A549 (cell line): ENCODE measurements around the gene LATS2. TPM values are rescaled to one million over a fixed set of nuclear protein-coding genes. Genes with fewer than 3 reads are reported as not detected.

Experiments used
- ATAC-seq, 2 experiments: fragments of 200-7000 bp in 1 of 2; fragments of >200 bp in 1 of 2; cut with Nextera tagmentation in 1 of 2; cut with Tn5 transposase in 1 of 2; 3 replicates each; pipeline versions ENCODE4 v1.8.0 to v1.9.1; 2018 to 2020; ENCODE audit warnings: mild to moderate bottlenecking in 1 of 2, moderate library complexity in 1 of 2
- CTCF ChIA-PET: fragments of 300-600 bp; sonication (Branson Sonifier 250); formaldehyde crosslinking; extraction: SDS; loops from one replicate; lab custom pipeline; 2021; ENCODE audit warnings: antibody characterized with exemption, inconsistent platforms; lab: Yijun Ruan, JAX
- POLR2A ChIA-PET: fragments of 350-600 bp; formaldehyde crosslinking; extraction: SDS; loops from one replicate; lab custom pipeline; 2021; ENCODE audit warnings: antibody characterized with exemption, inconsistent platforms; lab: Yijun Ruan, JAX
- DNase-seq, 2 experiments: peaks; one replicate each; pipeline versions ENCODE4 v3.0.0 to v3.0.0-alpha.2; 2011 to 2016; ENCODE audit warnings: low read depth in 1 of 2, low spot score in 1 of 2
- FAIRE-seq: peaks from 2 replicates; lab custom pipeline; 2011; peaks lifted over from hg19 to GRCh38; lab: Jason Lieb, UNC
- H3K27ac ChIP-seq, 2 experiments: fragments of >200 bp; sonication (Bioruptor Twin); formaldehyde crosslinking; 3 replicates each; pipeline ENCODE4 v1.5.1; 2016 to 2017
- H3K4me1 ChIP-seq: fragments of >200 bp; sonication (Bioruptor Twin); formaldehyde crosslinking; 3 replicates; pipeline ENCODE4 v1.6.1; 2016
- H3K4me2 ChIP-seq: fragments of >200 bp; sonication (Bioruptor Twin); formaldehyde crosslinking; 3 replicates; pipeline ENCODE4 v1.6.1; 2016
- H3K4me3 ChIP-seq: fragments of >200 bp; sonication (Bioruptor Twin); formaldehyde crosslinking; 3 replicates; pipeline ENCODE4 v1.5.1; 2016
- H3K9me3 ChIP-seq: fragments of >200 bp; sonication (Bioruptor Twin); formaldehyde crosslinking; 3 replicates; pipeline ENCODE4 v1.6.1; 2016
- CHD4 ChIP-seq: fragments of 200-600 bp; sonication (generic); IDR thresholded peaks from 2 replicates; pipeline ENCODE4 v1.6.1; 2016; ENCODE audit warnings: antibody characterized with exemption, mild to moderate bottlenecking, borderline replicate concordance
- EHMT2 ChIP-seq: fragments of 200-600 bp; sonication (generic); IDR thresholded peaks from 2 replicates; pipeline ENCODE4 v1.6.1; 2016; ENCODE audit warnings: antibody characterized with exemption, low read depth, mild to moderate bottlenecking, moderate library complexity
- ESRRA ChIP-seq: fragments of 150-350 bp; IDR thresholded peaks from 2 replicates; pipeline ENCODE4 v1.6.1; 2014; ENCODE audit warnings: mild to moderate bottlenecking, low read length, borderline replicate concordance
- FOXS1 ChIP-seq: fragments of 250-450 bp; sonication (Bioruptor Pico); IDR thresholded peaks from 2 replicates; pipeline ENCODE4 v1.5.0; 2020; ENCODE audit warnings: mild to moderate bottlenecking, moderate library complexity
- GATA3 ChIP-seq: IDR thresholded peaks from 2 replicates; pipeline ENCODE4 v1.6.1; 2012; ENCODE audit warnings: borderline replicate concordance
- HES2 ChIP-seq: fragments of >200 bp; sonication (Bioruptor Twin); formaldehyde crosslinking; IDR thresholded peaks from 2 replicates; pipeline ENCODE4 v1.6.1; 2016
- HEYL ChIP-seq: fragments of 250-450 bp; sonication (Bioruptor Pico); IDR thresholded peaks from 2 replicates; pipeline ENCODE4 v1.8.0; 2021; ENCODE audit warnings: mild to moderate bottlenecking, moderate library complexity
- HOXB5 ChIP-seq: fragments of 250-450 bp; sonication (Bioruptor Pico); IDR thresholded peaks from 2 replicates; pipeline ENCODE4 v1.5.0; 2020; ENCODE audit warnings: mild to moderate bottlenecking, moderate library complexity
- JUN ChIP-seq, 2 experiments: fragments of >200 bp; sonication (Bioruptor Twin); formaldehyde crosslinking; IDR thresholded peaks; 2 replicates in 1 of 2; 3 replicates in 1 of 2; pipeline ENCODE4 v1.6.1; 2016 to 2017
- MAFK ChIP-seq: fragments of 450-650 bp; IDR thresholded peaks from 2 replicates; pipeline ENCODE4 v1.6.1; 2014; ENCODE audit not compliant: partially characterized antibody
- NPAS2 ChIP-seq: fragments of 250-450 bp; sonication (Bioruptor Pico); IDR thresholded peaks from 2 replicates; pipeline ENCODE4 v1.8.0; 2022; ENCODE audit warnings: mild to moderate bottlenecking, moderate library complexity, borderline replicate concordance
- NR3C1 ChIP-seq: fragments of >200 bp; sonication (Bioruptor Twin); formaldehyde crosslinking; IDR thresholded peaks from 3 replicates; pipeline ENCODE4 v1.6.1; 2017
- POLR2A ChIP-seq: IDR thresholded peaks from 2 replicates; pipeline ENCODE4 v1.6.1; 2012; ENCODE audit warnings: mild to moderate bottlenecking, low read length
- RAD21 ChIP-seq, 2 experiments: fragments of >200 bp in 1 of 2; sonication (Bioruptor Twin) in 1 of 2; formaldehyde crosslinking in 1 of 2; IDR thresholded peaks in 1 of 2; conservative IDR thresholded peaks in 1 of 2; 2 replicates in 1 of 2; 3 replicates in 1 of 2; pipeline ENCODE4 v1.6.1; 2012 to 2018; ENCODE audit warnings: inconsistent platforms in 1 of 2
- RARB ChIP-seq: fragments of 250-450 bp; sonication (Bioruptor Pico); IDR thresholded peaks from 2 replicates; pipeline ENCODE4 v1.8.0; 2021; ENCODE audit warnings: mild to moderate bottlenecking, moderate library complexity
- RCOR1 ChIP-seq: fragments of 150-350 bp; IDR thresholded peaks from 2 replicates; pipeline ENCODE4 v1.6.1; 2014; ENCODE audit warnings: antibody characterized with exemption, low read length, low read depth
- RNF2 ChIP-seq: fragments of 200-600 bp; sonication (generic); IDR thresholded peaks from 2 replicates; pipeline ENCODE4 v1.6.1; 2016; ENCODE audit warnings: low read depth, mild to moderate bottlenecking, antibody characterized with exemption, moderate library complexity, borderline replicate concordance
- USF2 ChIP-seq: fragments of 450-650 bp; IDR thresholded peaks from 2 replicates; pipeline ENCODE4 v1.6.1; 2014; ENCODE audit warnings: antibody characterized with exemption
- WGBS: methylation state at CpG from one replicate; pipeline ENCODE4 v1.1.6; 2017; ENCODE audit errors: missing lambda C conversion rate; 5-methylcytosine and 5-hydroxymethylcytosine counted together
- polyA plus RNA-seq, 4 experiments: library from polyadenylated mRNA; depleted of rRNA in 3 of 4; stranded (reverse); fragments of >200 nt; fragmentation: RNase III in 1 of 4; extraction: RNeasy Plus Mini Kit Qiagen cat#74134 plus additional on column Dnase treatment in 1 of 4; gene quantifications; 2 replicates in 3 of 4; 3 replicates in 1 of 4; pipeline ENCODE4 v1.2.3, GENCODE V29; 2011 to 2017
- TF ChIP-seq, protein P1 (sequence below): fragments of 150-350 bp; IDR thresholded peaks from 2 replicates; pipeline ENCODE4 v1.6.1; 2014; ENCODE audit warnings: low read depth, mild to moderate bottlenecking, low read length
- TF ChIP-seq, protein P2 (sequence below): fragments of 250-450 bp; sonication (Bioruptor Pico); IDR thresholded peaks from 2 replicates; pipeline ENCODE4 v1.5.0; 2020; ENCODE audit warnings: low read depth, mild to moderate bottlenecking, moderate library complexity

Gene LATS2
- polyA plus RNA-seq, 2 of the 4 experiments (the other 2 are of a cell fraction), result 7.8 to 7.9 TPM

GRCh38 chr13:21033212-21033840 is 28.1 kb downstream of the LATS2 start:
- H3K27ac ChIP-seq, result peak overlapping the region in 1 of 2 experiments; percentile 34; a peak in 1 of 6 replicates
- no peak for FAIRE-seq
- DNase-seq, result no peak
- TF ChIP-seq NR3C1 (no peak), RNF2 (no peak), HEYL (CRISPR knock-in tag) (no peak), POLR2A (no peak)
- TF ChIP-seq, protein P1, sequence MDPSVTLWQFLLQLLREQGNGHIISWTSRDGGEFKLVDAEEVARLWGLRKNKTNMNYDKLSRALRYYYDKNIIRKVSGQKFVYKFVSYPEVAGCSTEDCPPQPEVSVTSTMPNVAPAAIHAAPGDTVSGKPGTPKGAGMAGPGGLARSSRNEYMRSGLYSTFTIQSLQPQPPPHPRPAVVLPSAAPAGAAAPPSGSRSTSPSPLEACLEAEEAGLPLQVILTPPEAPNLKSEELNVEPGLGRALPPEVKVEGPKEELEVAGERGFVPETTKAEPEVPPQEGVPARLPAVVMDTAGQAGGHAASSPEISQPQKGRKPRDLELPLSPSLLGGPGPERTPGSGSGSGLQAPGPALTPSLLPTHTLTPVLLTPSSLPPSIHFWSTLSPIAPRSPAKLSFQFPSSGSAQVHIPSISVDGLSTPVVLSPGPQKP, result no peak
- ATAC-seq, result peak; percentile 20 to 35; a peak in 2 of 6 replicates
- H3K4me3 ChIP-seq, result no peak overlapping the region
- WGBS, result 74% methylated on average over 8 of the region's 8 CpGs
- peaks cover 30% of the 10 kb centered on the region for H3K4me1 ChIP-seq
- CTCF ChIA-PET, result no interaction called here
- POLR2A ChIA-PET, result no interaction called here
- H3K9me3 ChIP-seq, result no peaks in the 10 kb centered on the region
- peak overlapping the region; percentile 22; the same call in 2 of the 3 replicates for H3K4me2 ChIP-seq

- H3K9me3 ChIP-seq, result no peaks in the 10 kb centered on the region
- POLR2A ChIA-PET, result no interaction called here
- 96% methylated on average over 10 of the region's 10 CpGs for WGBS
- TF ChIP-seq RNF2, result no peak
- TF ChIP-seq FOXS1 (CRISPR knock-in tag), result no peak
- TF ChIP-seq MAFK, result no peak
- TF ChIP-seq CHD4, result no peak
- TF ChIP-seq, protein P1, result no peak
- TF ChIP-seq RCOR1, result no peak
- TF ChIP-seq NPAS2 (CRISPR knock-in tag), result no peak
- ATAC-seq, result no peak
- no peak overlapping the region; the same call in 2 of the 3 replicates for H3K4me2 ChIP-seq
- H3K27ac ChIP-seq, result peak overlapping the region in 1 of 2 experiments; percentile 34; a peak in 1 of 6 replicates
- no peak for DNase-seq
- no peak overlapping the region for H3K4me3 ChIP-seq
- peaks cover 30% of the 10 kb centered on the region for H3K4me1 ChIP-seq
- CTCF ChIA-PET, result interaction anchor here (1.0 kb wide), 1 partner anchor 10 kb away, joined by 3 read pairs; no protein-coding TSS in a partner anchor
- no peak for FAIRE-seq
These were observed 28.7 kb downstream of the LATS2 start for GRCh38 chr13:21032656-21033055.

GRCh38 chr13:21031594-21032275 is 29.7 kb downstream of the LATS2 start:
- TF ChIP-seq HES2 (no peak), GATA3 (no peak), RARB (CRISPR knock-in tag) (no peak), RAD21 (conservative IDR thresholded peaks at IDR 0.05 in 1 of 2, IDR thresholded peaks at IDR 0.05 in 1 of 2) (no peak), JUN (IDR thresholded peaks at IDR 0.05) (no peak), HOXB5 (CRISPR knock-in tag) (no peak), MAFK (no peak), EHMT2 (no peak), ESRRA (no peak), USF2 (no peak)
- TF ChIP-seq, protein P1, result no peak
- TF ChIP-seq, protein P2, sequence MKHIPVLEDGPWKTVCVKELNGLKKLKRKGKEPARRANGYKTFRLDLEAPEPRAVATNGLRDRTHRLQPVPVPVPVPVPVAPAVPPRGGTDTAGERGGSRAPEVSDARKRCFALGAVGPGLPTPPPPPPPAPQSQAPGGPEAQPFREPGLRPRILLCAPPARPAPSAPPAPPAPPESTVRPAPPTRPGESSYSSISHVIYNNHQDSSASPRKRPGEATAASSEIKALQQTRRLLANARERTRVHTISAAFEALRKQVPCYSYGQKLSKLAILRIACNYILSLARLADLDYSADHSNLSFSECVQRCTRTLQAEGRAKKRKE (CRISPR knock-in tag), result no peak
- Histone ChIP-seq H3K4me3 (no peak overlapping the region), H3K9me3 (no peaks in the 10 kb centered on the region), H3K4me1 (peaks cover 30% of the 10 kb centered on the region), H3K27ac (no peak overlapping the region), H3K4me2 (no peak overlapping the region)
- FAIRE-seq (no peak), ATAC-seq (no peak), DNase-seq (no peak)
- POLR2A ChIA-PET, result no interaction called here
- WGBS, result 90% methylated on average over 8 of the region's 8 CpGs
- CTCF ChIA-PET, result interaction anchor here (1.0 kb wide), 1 partner anchor 9 kb away, joined by 3 read pairs; no protein-coding TSS in a partner anchor
